Stomach (tissue), 9 donors: ENCODE data around the gene MAP7. TPM values are rescaled to one million over a fixed set of nuclear protein-coding genes. Genes with fewer than 3 reads are reported as not detected.
"Not testable (repeated sequence)": the region's sequence is repeated elsewhere in the genome, so short reads cannot be mapped to it uniquely, and the experiment has no call there.

Experiments used
- DNase-seq, 2 donors: peaks; one replicate each; pipeline versions ENCODE4 v3.0.0 to v3.0.0-alpha.2; 2013 to 2019
- H3K27ac ChIP-seq, 5 donors: fragments of 200-600 bp in 4 of 5; sonication (generic) in 4 of 5; one replicate each; pipeline ENCODE4 v1.5.1; 2013 to 2019; ENCODE audit warnings: mild to moderate bottlenecking in 1 of 5, moderate library complexity in 1 of 5
- H3K27me3 ChIP-seq, 3 donors: fragments of 200-600 bp; sonication (generic); one replicate each; pipeline ENCODE4 v1.5.1; 2017 to 2019; ENCODE audit warnings: mixed run types in 1 of 3
- H3K36me3 ChIP-seq, 4 donors: fragments of 200-600 bp; sonication (generic); 1 replicate in 3 of 4; 2 replicates in 1 of 4; pipeline ENCODE4 v1.5.1; 2016 to 2019
- H3K4me1 ChIP-seq, 4 donors: fragments of 200-600 bp; sonication (generic); one replicate each; pipeline ENCODE4 v1.5.1; 2016 to 2019
- H3K4me3 ChIP-seq, 4 donors: fragments of 200-600 bp; sonication (generic) in 3 of 4; one replicate each; pipeline ENCODE4 v1.5.1; 2016 to 2019; ENCODE audit warnings: mild to moderate bottlenecking in 1 of 4
- H3K9me3 ChIP-seq, 4 donors: fragments of 200-600 bp; sonication (generic); one replicate each; pipeline ENCODE4 v1.5.1; 2016 to 2019
- EP300 ChIP-seq: sonication (generic); formaldehyde crosslinking; IDR thresholded peaks from one replicate; pipeline ENCODE4 v1.6.1; 2017; ENCODE audit warnings: antibody characterized with exemption
- POLR2A ChIP-seq, 4 donors: fragments of 450-650 bp; IDR thresholded peaks; one replicate each; pipeline ENCODE4 v1.6.1; 2016; ENCODE audit warnings: antibody characterized with exemption in 4 of 4, control low read depth in 2 of 4, mild to moderate bottlenecking in 1 of 4, moderate library complexity in 1 of 4
- POLR2AphosphoS5 ChIP-seq, 3 donors: sonication (generic); formaldehyde crosslinking; IDR thresholded peaks; one replicate each; pipeline ENCODE4 v1.6.1; 2016; ENCODE audit warnings: antibody characterized with exemption in 3 of 3
- WGBS, 5 donors: extraction: QIAGEN DNeasy Blood & Tissue Kit in 3 of 5; methylation state at CpG; one replicate each; pipeline versions ENCODE4 v1.1.5 to v1.1.7; 2013 to 2018; 5-methylcytosine and 5-hydroxymethylcytosine counted together
- intact Hi-C: fragments of 100-400 bp; cut with DNase I; formaldehyde crosslinking; loops from one replicate; pipeline ENCODE4 v1.15.1; 2023; ENCODE audit warnings: low total_unique reads
- polyA plus RNA-seq, 3 donors: library from polyadenylated mRNA; stranded (reverse); fragments of 200-250 nt; gene quantifications; one replicate each; pipeline ENCODE4 v1.2.3, GENCODE V29; 2013
- total RNA-seq, 5 donors: library from RNA; depleted of rRNA; stranded (reverse); fragments of >200 nt; gene quantifications; one replicate each; pipeline versions ENCODE4 v1.1.0 to v1.2.3, GENCODE V29; 2014 to 2016
- TF ChIP-seq, protein P1 (sequence below), 7 experiments: fragments of 450-650 bp in 4 of 7; fragments of 200-600 bp in 3 of 7; sonication (generic) in 3 of 7; IDR thresholded peaks; one replicate each; pipeline ENCODE4 v1.5.1; 2016 to 2019; ENCODE audit warnings: antibody characterized with exemption in 7 of 7, control low read depth in 2 of 7, mild to moderate bottlenecking in 1 of 7
- donor health status: healthy with polysubstance abuse.
- donor health status: Bipolar disorder and iron deficiency.
- donor health status: healthy.

MAP7 gene
- total and polyA plus RNA-seq, 8 donors, result 2.3 to 28.3 (median 9.7) TPM

DNA sequence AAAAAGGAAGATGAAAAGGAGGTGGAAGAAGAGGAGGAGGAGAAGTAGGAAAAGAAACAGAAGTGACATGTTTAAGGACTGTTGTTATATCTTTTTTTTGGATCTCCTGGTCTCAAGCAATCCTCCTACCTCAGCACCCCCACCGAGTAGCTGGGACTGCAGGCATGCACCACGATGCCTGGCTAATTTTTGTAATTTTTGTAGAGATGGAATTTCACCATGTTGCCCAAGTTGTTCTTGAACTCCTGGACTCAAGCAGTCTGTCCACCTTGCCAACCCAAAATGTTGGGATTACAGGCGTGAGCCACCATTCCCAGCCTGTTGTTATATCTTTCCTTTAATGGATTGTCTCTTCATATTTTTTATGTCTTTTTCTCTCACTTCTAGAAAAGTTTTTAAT lies 241.1 kb downstream of the MAP7 start:
- TF ChIP-seq, protein P1, sequence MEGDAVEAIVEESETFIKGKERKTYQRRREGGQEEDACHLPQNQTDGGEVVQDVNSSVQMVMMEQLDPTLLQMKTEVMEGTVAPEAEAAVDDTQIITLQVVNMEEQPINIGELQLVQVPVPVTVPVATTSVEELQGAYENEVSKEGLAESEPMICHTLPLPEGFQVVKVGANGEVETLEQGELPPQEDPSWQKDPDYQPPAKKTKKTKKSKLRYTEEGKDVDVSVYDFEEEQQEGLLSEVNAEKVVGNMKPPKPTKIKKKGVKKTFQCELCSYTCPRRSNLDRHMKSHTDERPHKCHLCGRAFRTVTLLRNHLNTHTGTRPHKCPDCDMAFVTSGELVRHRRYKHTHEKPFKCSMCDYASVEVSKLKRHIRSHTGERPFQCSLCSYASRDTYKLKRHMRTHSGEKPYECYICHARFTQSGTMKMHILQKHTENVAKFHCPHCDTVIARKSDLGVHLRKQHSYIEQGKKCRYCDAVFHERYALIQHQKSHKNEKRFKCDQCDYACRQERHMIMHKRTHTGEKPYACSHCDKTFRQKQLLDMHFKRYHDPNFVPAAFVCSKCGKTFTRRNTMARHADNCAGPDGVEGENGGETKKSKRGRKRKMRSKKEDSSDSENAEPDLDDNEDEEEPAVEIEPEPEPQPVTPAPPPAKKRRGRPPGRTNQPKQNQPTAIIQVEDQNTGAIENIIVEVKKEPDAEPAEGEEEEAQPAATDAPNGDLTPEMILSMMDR (IDR thresholded peaks at IDR 0.05), result no peak
- intact Hi-C loops, result no loop called here
- Histone ChIP-seq H3K27ac (no peak overlapping the region), H3K36me3 (no peaks in the 10 kb centered on the region), H3K9me3 (no peaks in the 10 kb centered on the region), H3K4me1 (no peaks in the 10 kb centered on the region), H3K27me3 (no peaks in the 10 kb centered on the region), H3K4me3 (no peak overlapping the region)
- no peak for DNase-seq
- WGBS, 5 donors, result 70 to 89% (median 86%) methylated on average over 3 of the region's 3 CpGs

DNA sequence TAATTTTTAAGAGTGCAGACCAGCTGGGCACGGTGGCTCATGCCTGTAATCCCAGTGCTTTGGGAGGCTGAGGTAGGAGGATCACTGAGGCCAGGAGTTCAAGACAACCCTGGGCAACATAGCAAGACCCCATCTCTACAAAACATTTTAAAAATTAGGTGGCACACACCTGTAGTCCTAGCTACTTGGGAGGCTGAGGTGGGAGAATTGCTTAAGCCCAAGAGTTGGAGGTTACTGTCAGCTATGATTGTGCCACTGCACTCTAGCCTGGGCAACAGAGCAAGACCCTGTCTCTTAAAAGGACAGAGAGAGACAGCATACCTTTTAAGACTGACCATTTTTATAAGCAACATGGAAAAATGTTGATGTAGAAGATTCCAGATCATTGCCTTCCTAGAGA lies 241.8 kb downstream of the MAP7 start:
- DNase-seq, result not testable (repeated sequence)
- WGBS, 5 donors, result 81 to 88% (median 87%) methylated on average over 1 of the region's 1 CpG

DNA sequence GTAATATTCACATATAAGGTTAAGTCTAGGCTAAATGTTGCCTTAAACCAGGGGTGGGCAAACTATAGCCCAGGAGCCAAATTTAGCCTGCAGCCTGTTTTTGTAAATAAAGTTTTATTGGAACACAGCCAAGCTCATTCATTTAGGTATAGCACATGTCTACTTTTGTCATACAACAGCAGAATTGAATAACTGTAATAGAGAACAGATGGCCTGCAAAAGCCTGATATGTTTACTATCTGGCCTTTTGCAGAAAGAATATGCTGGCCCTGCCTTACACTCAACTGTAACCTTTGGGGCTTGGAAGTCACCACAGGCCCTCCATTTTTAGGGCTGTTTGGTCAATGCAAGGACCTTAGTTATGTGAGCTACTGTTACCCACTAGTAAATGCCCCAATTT lies 242.9 kb downstream of the MAP7 start:
- H3K9me3 ChIP-seq, result no peaks in the 10 kb centered on the region
- no peak overlapping the region for H3K27ac ChIP-seq
- intact Hi-C loops, result no loop called here
- H3K27me3 ChIP-seq, result no peaks in the 10 kb centered on the region
- H3K4me1 ChIP-seq, result no peaks in the 10 kb centered on the region
- no peak for TF ChIP-seq POLR2AphosphoS5 (IDR thresholded peaks at IDR 0.05)
- no peak for TF ChIP-seq EP300
- no peak for TF ChIP-seq POLR2A (IDR thresholded peaks at IDR 0.05)
- TF ChIP-seq, protein P1 (IDR thresholded peaks at IDR 0.05), result no peak
- DNase-seq, result no peak
- H3K36me3 ChIP-seq, result no peaks in the 10 kb centered on the region
- no peak overlapping the region for H3K4me3 ChIP-seq

More for the DNA sequence above, 241.8 kb downstream of the MAP7 start:
- H3K9me3 ChIP-seq, H3K27ac ChIP-seq, H3K36me3 ChIP-seq, H3K27me3 ChIP-seq, H3K4me1 ChIP-seq, H3K4me3 ChIP-seq, intact Hi-C loops: not testable (repeated sequence)

DNA sequence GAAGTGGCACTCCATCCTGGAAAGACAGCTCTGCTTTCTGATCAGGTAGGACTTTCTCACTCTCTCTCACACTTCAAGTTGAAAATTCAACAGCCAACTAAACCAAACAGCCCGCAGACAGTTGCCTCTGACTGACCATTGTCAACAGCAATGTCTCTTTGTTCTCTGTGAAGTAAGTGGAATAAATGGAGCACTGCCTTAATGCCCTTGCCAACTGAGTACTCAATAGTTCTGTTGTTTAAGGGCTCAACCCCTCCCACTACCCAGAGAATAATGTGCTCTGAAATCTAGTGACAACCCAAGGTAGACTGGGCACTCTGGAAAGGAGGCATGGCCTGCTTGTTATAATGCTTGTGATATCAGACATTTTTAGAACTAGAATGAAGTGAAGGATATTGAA lies 243.8 kb downstream of the MAP7 start:
- H3K27me3 ChIP-seq, result no peaks in the 10 kb centered on the region
- WGBS, 5 donors, result 22 to 50% (median 34%) methylated on average over 1 of the region's 1 CpG
- no peak for DNase-seq
- no peaks in the 10 kb centered on the region for H3K36me3 ChIP-seq
- H3K27ac ChIP-seq, result no peak overlapping the region
- intact Hi-C loops, result no loop called here
- no peaks in the 10 kb centered on the region for H3K4me1 ChIP-seq
- no peaks in the 10 kb centered on the region for H3K9me3 ChIP-seq
- no peak overlapping the region for H3K4me3 ChIP-seq
- TF ChIP-seq, protein P1 (IDR thresholded peaks at IDR 0.05), result no peak
- TF ChIP-seq POLR2AphosphoS5 (IDR thresholded peaks at IDR 0.05), result no peak
- TF ChIP-seq EP300, result no peak
- TF ChIP-seq POLR2A (IDR thresholded peaks at IDR 0.05), result no peak

DNA sequence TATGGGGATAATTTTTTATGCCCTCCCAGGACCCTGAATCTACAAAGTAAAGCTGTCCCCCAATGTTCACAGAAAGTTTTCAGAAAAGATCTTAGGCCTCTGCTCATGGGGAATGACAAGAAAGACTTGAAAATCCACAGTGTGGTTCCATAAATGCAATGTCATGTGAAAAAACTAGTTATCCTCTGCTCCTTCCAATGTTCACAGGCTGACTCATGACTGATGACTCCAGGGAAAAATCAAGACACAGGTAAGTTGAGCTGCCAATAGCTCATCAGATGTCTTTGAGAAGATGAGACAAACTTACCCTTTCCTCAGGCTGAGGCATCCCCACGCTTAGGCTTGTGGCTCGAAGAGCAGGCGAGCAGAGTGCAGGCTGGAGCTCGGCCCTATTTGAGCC lies 245.8 kb downstream of the MAP7 start:
- H3K4me3 ChIP-seq, result no peak overlapping the region
- no peaks in the 10 kb centered on the region for H3K9me3 ChIP-seq
- no peaks in the 10 kb centered on the region for H3K4me1 ChIP-seq
- no peaks in the 10 kb centered on the region for H3K36me3 ChIP-seq
- intact Hi-C loops, result no loop called here
- no peak for TF ChIP-seq EP300
- TF ChIP-seq, protein P1 (IDR thresholded peaks at IDR 0.05), result no peak
- no peak for TF ChIP-seq POLR2A (IDR thresholded peaks at IDR 0.05)
- no peak for TF ChIP-seq POLR2AphosphoS5 (IDR thresholded peaks at IDR 0.05)
- DNase-seq, result no peak
- WGBS, 5 donors, result 93 to 97% (median 94%) methylated on average over 4 of the region's 4 CpGs
- H3K27me3 ChIP-seq, result no peaks in the 10 kb centered on the region
- H3K27ac ChIP-seq, result no peak overlapping the region
